AML-193 (cell line): ENCODE data around the gene CLMN.

Experiments
- DNase-seq, 2 experiments: peaks; one replicate each; lab custom pipeline; 2025; lab: John Stamatoyannopoulos, UW

CLMN gene

GRCh38 chr14:95134304-95134933 lies 185.3 kb downstream of the CLMN start:
- DNase-seq, result no peak

DNA sequence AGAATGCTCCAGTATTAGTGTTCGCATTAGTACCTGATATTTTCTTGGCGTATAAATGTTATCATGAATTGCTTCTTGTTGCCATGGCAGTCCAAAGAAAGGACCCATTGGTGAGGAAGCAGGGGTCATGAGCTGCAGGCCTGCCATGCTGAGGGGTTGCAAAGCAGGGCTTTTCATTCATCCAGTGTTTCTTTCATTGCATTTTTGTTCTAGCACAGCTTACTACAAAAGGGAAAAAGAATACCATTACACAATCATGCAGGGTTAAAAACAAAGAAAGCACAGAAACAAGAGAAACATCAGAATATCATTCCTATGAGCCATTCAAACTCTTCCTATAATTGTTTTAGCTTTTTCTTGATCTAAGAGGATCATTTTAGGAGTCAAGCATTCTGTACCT lies 186.4 kb downstream of the CLMN start:
- no peak for DNase-seq

- DNase-seq, result no peak
Observed at GRCh38 chr14:95132760-95133159, 186.9 kb downstream of the CLMN start.
